Activated T-helper 2 cell treated with anti-CD3 and anti-CD28 coated beads, Interferon-gamma antibody, Interleukin-2, Interleukin-4, amounts not matched to agents 10 μg/mL and 5 μg/mL and 100 μg/mL, durations not matched to agents 14 hours and 24 hours and 36 hours (primary cell): Measurements from ENCODE around the gene DUSP11. TPM values are rescaled to one million over a fixed set of nuclear protein-coding genes. Genes with fewer than 3 reads are reported as not detected.

Experiments used
- DNase-seq: peaks from one replicate; pipeline ENCODE4 v3.0.0; 2021; ENCODE audit warnings: low spot score
- H3K27ac Mint-ChIP-seq: one replicate; pipeline ENCODE4 v1.8.0; 2021; ENCODE audit warnings: mixed read lengths
- H3K27me3 Mint-ChIP-seq: one replicate; pipeline ENCODE4 v1.8.0; 2021; ENCODE audit warnings: low read depth, mixed read lengths
- H3K36me3 Mint-ChIP-seq: one replicate; pipeline ENCODE4 v1.8.0; 2021; ENCODE audit warnings: low read depth, mixed read lengths
- H3K4me1 Mint-ChIP-seq: one replicate; pipeline ENCODE4 v1.8.0; 2021; ENCODE audit warnings: low read depth, mixed read lengths
- H3K4me3 Mint-ChIP-seq: one replicate; pipeline ENCODE4 v1.8.0; 2021; ENCODE audit warnings: low read depth, mild to moderate bottlenecking, moderate library complexity, mixed read lengths
- H3K9me3 Mint-ChIP-seq: one replicate; pipeline ENCODE4 v1.8.0; 2021; ENCODE audit warnings: mixed read lengths
- intact Hi-C: fragments of 100-400 bp; cut with micrococcal nuclease; formaldehyde crosslinking; loops from one replicate; pipeline ENCODE4 v1.15.1; 2023
- total RNA-seq: library from RNA; stranded (reverse); gene quantifications from 2 replicates; pipeline ENCODE4 v1.2.3, GENCODE V29; 2022

Gene DUSP11
- 35.2 and 40.1 TPM in 2 replicates for total RNA-seq

DNA sequence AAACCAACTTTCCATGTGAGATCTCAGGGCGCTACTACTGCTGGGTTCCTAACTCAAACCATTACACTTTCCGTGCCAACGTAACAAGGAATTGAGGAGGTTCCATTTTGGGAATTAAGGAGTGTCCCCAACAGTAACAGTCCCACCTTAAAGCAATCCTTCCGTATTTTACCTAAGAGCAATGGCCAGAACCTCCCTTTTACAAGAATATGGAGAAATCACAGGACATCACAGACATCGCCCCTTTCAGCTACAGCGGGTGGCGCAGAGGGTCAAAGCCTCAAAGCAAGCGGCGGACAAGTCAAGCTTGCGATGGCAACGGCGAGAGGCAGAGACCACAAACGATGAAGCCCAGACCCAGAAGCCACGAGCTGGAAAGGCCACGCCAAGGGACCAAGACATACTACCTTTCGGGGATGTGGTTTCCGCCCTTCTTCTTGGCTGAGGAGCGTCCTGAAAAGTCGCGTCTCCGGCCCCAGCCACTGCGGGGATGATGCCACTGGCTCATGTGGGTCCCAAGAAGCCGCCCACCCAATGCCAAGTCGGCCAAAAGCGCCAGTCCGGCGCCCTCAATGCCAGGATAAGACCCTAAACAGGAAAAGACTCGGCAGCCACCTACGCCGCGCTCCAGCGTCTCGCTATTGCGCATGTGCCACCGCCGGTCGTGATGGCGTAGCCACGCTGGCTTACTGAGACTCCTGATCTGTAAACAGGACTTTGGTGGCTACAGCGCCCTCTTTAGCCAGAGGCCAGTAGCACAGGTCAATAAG is at the start of gene DUSP11:
Gene DUSP11 (minus strand): TSS at position 637 of the 770 bp plus-strand sequence. CDS start 129 bp downstream, at position 508.
- no peaks in the 10 kb centered on the region for H3K9me3 Mint-ChIP-seq
- peak; percentile 94 for DNase-seq
- peaks cover 29% of the 10 kb centered on the region for H3K36me3 Mint-ChIP-seq
- peak within 1 kb of the TSS; percentile 95 for H3K27ac Mint-ChIP-seq
- peaks cover 3% of the 10 kb centered on the region for H3K27me3 Mint-ChIP-seq
- peak within 1 kb of the TSS; percentile 91 for H3K4me3 Mint-ChIP-seq
- peaks cover 13% of the 10 kb centered on the region for H3K4me1 Mint-ChIP-seq
- intact Hi-C loops: loop anchor here (1.0 kb wide), 1 partner anchor 42 kb away; the partner anchor contains the start of gene TPRKB

DNA sequence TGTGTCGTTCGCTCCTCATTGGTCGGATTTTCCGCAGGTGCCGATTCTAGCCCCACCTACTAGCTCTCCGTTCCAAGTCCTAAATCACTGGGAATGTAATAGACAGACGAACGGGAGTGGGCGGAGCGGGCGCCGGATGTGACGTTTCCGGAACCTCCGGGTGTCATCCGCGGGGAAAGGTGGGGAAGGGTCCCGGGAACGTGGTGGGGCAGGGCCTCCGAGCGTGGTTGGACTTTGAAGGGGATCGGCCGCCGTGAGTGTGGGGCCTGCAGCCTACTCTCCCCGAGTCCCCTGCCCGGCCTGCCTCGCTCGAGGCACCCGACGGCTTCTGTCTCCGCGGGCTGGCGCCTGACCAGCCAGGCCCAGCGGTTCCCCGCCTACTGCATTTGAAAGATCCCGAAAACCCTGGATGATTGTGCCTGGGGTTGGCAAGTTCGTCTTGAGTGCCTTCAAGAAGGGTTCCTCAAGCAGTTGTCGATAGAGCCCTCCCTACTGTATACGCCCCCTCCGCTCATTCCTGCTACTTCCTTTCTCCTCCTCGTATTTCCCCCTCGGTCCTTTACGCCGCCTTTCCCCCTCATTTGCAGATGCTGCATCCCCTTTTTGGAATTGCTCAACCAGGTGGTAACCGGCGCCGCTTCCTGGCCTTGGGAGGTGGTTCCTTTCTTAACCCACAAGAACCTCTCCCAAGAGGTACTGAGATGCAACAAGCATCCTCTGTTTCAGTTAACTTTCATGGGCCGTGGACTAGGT is 49.1 kb upstream of the DUSP11 start, which contains the start of gene STAMBP:
Gene STAMBP (plus strand): TSS at position 144 of the 753 bp plus-strand sequence. CDS start 1,896 bp downstream, outside the sequence.
- peaks cover 44% of the 10 kb centered on the region for H3K4me1 Mint-ChIP-seq
- peak within 1 kb of the TSS; percentile 98 for H3K27ac Mint-ChIP-seq
- peak within 1 kb of the TSS; percentile 99 for H3K4me3 Mint-ChIP-seq
- H3K36me3 Mint-ChIP-seq: peaks cover 30% of the 10 kb centered on the region
- peak; percentile 89 for DNase-seq
- H3K27me3 Mint-ChIP-seq: peaks cover 3% of the 10 kb centered on the region
- intact Hi-C loops: loop anchor here (1.0 to 2.0 kb wide), 5 partner anchors 92 to 370 kb away; partner anchors contain the start of genes BOLA3, DGUOK, MTHFD2 and TPRKB
- H3K9me3 Mint-ChIP-seq: peaks cover 4% of the 10 kb centered on the region

DNA sequence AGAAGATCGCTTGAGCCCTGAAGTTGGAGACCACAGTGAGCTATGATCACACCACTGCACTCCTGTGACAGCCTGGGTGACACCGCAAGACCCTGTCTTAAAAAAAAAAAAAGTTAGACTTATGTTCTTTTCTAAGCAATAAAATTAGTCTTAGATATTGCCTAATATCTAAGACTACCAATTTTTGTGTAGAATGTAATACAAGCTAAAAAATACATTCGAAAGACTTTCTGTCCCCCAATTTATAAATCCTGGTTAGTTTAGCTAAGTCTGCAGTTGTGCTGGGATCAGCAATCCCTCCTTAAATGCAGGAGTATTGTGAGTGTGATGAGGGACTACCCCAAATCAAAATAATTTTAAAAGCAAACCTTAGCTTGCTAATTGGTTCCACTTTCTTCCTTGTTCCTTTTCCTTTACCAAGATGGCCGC is 48.5 kb upstream of the DUSP11 start:
- Mint-ChIP-seq H3K27ac (peak overlapping the region; percentile 98), H3K9me3 (peaks cover 4% of the 10 kb centered on the region), H3K27me3 (peaks cover 3% of the 10 kb centered on the region), H3K4me3 (peak overlapping the region; percentile 99), H3K4me1 (peaks cover 44% of the 10 kb centered on the region), H3K36me3 (peaks cover 25% of the 10 kb centered on the region)
- no peak for DNase-seq
- intact Hi-C loops: loop anchor here (1.0 to 2.0 kb wide), 4 partner anchors 91 to 370 kb away; partner anchors contain the start of genes DGUOK, MTHFD2 and TPRKB

DNA sequence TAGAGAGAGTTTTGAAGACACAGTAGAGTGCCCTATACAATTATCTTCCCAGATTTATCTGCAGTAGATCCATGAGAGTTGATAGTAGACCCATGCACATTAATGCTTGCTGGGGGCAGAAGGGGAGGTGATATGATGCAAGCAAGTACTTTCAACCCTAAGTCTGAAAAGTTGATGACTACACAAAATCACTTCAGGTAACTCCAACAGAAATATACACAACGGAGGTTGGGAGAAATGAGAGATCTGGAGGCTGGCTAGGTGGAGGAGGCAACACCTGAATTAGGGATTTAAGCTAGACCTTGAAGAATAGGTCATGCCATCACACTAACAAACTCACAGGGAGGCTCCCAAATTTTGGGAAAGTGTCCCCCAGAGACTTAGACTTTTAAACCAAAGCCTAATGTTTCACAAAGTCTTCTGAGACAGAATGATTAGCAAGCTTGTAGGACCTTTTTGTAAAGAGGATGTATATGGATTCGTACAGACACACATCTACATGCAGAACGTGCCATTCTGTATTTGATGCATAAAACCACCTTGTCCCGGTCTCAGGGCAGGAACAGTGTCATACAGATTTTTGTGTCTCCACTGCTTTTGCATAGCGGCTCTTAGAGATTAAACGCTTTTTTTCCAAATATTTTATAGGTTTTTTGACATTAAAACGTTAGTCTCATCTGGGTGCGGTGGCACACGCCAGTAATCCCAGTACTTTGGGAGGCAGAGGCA is 47.9 kb upstream of the DUSP11 start:
- H3K9me3 Mint-ChIP-seq: peaks cover 4% of the 10 kb centered on the region
- H3K4me1 Mint-ChIP-seq: peaks cover 47% of the 10 kb centered on the region
- peak overlapping the region; percentile 99 for H3K4me3 Mint-ChIP-seq
- peak overlapping the region; percentile 68 for H3K27ac Mint-ChIP-seq
- DNase-seq: no peak
- intact Hi-C loops: loop anchor here (1.0 to 2.0 kb wide), 4 partner anchors 91 to 371 kb away; partner anchors contain the start of genes DGUOK, MTHFD2 and TPRKB
- H3K27me3 Mint-ChIP-seq: peaks cover 3% of the 10 kb centered on the region
- H3K36me3 Mint-ChIP-seq: peaks cover 20% of the 10 kb centered on the region

DNA sequence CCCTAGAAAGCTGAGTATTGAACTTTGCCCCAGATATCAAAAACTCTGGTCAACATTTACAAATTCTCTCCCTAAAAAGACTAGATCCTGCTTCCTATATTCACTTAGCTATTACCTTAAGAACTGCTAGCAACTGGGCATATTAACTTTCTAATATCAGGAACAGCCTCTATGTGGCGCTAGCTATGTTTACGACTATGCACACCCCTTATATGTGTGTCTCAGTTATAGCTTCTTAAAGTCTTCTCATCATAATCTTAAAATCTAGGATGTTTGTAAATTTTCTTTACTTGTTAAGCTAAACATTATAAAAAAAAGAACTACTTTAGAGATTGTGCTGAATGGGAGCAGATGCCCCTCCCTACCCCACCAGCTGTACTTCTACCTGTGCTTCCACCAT is 47.1 kb upstream of the DUSP11 start:
- DNase-seq: no peak
- Mint-ChIP-seq H3K9me3 (no peaks in the 10 kb centered on the region), H3K27me3 (peaks cover 3% of the 10 kb centered on the region), H3K27ac (no peak overlapping the region), H3K4me1 (peaks cover 44% of the 10 kb centered on the region), H3K4me3 (peak overlapping the region; percentile 77), H3K36me3 (peaks cover 12% of the 10 kb centered on the region)
- intact Hi-C loops: no loop called here

GRCh38 chr2:73825408-73825807 is 45.5 kb upstream of the DUSP11 start:
- intact Hi-C loops: no loop called here
- Mint-ChIP-seq H3K4me1 (peaks cover 47% of the 10 kb centered on the region), H3K4me3 (no peak overlapping the region), H3K27ac (no peak overlapping the region), H3K9me3 (no peaks in the 10 kb centered on the region), H3K36me3 (no peaks in the 10 kb centered on the region), H3K27me3 (peaks cover 3% of the 10 kb centered on the region)
- DNase-seq: no peak

DNA sequence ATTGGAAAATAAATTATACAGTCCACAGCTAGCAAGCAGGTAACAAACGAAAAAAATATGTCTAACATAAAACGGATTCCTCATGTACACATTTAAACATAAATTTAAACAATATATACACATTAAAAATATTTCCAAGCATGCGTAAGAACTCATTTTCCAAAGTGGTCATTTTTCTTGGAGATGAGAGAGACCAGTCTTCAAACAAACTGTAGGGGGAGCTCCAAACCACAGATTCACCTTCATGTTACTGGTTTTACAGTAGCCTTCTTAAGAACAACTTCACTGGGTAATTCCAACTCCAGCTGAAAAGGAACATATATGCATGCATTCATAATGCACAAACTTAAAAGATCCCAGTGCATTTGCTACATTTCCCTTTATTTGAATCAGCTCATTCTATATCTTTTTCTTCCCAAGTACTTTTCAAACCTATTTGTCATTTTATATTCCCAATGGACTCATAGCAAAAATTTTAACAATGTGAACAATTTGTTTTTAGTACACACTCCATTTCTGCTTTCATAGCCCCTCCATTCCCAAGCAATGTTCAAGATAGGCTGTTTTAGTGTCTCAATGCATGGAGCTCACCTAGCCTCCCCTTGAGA is 44.1 kb upstream of the DUSP11 start:
- Mint-ChIP-seq H3K4me3 (no peak overlapping the region), H3K4me1 (peaks cover 35% of the 10 kb centered on the region), H3K27ac (no peak overlapping the region), H3K27me3 (peaks cover 3% of the 10 kb centered on the region), H3K9me3 (no peaks in the 10 kb centered on the region), H3K36me3 (no peaks in the 10 kb centered on the region)
- intact Hi-C loops: loop anchor here (1.0 kb wide), 1 partner anchor 163 kb away; no protein-coding TSS in a partner anchor
- DNase-seq: no peak

DNA sequence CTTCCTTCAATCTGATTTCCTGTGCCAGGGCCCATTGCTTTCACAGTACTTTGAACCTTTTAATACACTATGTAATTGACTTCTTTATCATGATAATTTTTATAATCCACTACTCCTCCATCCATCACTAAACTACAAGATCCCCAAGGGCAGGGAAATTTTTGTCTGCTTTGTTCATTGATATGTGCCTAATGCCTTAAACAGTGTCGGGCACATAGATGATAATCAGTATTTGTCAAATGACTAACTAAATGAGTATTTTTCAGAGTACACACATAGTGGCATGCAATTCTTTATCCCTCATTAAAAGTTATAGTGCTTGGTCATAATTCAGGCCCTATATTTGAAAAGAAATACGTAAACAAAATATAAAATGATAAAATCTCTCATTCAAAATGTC is 43.5 kb upstream of the DUSP11 start:
- no peak overlapping the region for H3K27ac Mint-ChIP-seq
- intact Hi-C loops: no loop called here
- H3K4me1 Mint-ChIP-seq: peaks cover 32% of the 10 kb centered on the region

DNA sequence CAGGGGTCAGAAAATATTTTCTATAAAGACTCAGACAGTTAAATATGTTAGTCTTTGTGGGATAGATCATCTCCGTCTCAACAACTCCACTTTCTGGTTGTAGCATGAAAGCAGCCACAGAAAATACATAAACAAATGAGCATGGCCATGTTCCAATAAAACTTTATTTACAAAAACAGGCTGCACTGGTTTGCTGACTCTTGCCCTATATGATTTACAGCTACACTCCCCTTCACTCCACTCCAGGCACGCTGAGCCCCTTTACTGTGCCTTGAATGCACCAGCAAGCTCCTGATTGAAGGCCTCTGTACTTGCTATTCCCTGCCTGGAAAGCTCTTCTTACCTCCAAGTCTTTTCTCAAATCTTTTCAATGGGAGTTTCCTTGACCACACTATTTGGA is 43.1 kb upstream of the DUSP11 start:
- Mint-ChIP-seq H3K4me1 (peaks cover 32% of the 10 kb centered on the region), H3K27me3 (peaks cover 3% of the 10 kb centered on the region), H3K27ac (no peak overlapping the region), H3K36me3 (no peaks in the 10 kb centered on the region), H3K9me3 (no peaks in the 10 kb centered on the region), H3K4me3 (no peak overlapping the region)
- intact Hi-C loops: no loop called here
- no peak for DNase-seq

More for the DNA sequence above, 43.5 kb upstream of the DUSP11 start:
- Mint-ChIP-seq H3K36me3 (no peaks in the 10 kb centered on the region), H3K4me3 (no peak overlapping the region), H3K9me3 (no peaks in the 10 kb centered on the region), H3K27me3 (peaks cover 3% of the 10 kb centered on the region)
- no peak for DNase-seq

DNA sequence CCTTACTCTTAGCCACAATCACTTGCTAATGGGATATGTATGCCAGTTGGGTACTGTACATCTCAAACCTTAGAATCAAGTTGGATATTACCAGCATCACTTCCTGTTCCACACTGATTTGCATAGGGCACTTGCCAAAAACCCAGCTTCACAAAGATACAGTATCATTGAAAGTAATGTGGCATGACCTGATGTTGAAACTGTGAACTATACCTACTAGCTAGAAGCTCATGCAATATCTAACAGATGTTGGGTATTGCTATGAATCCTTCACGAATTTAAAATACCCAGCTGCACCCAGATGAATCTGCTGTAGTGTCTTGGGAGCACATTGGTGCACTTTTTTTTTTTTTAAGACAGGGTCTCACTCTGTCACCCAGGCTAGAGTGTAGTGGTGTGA is 42.4 kb upstream of the DUSP11 start:
- DNase-seq: no peak
- no peaks in the 10 kb centered on the region for H3K9me3 Mint-ChIP-seq
- peaks cover 27% of the 10 kb centered on the region for H3K4me1 Mint-ChIP-seq
- no peak overlapping the region for H3K4me3 Mint-ChIP-seq
- no peaks in the 10 kb centered on the region for H3K36me3 Mint-ChIP-seq
- intact Hi-C loops: no loop called here
- peaks cover 3% of the 10 kb centered on the region for H3K27me3 Mint-ChIP-seq
- H3K27ac Mint-ChIP-seq: no peak overlapping the region

GRCh38 chr2:73821669-73822068 is 41.8 kb upstream of the DUSP11 start:
- Mint-ChIP-seq H3K4me1 (peaks cover 25% of the 10 kb centered on the region), H3K27me3 (peaks cover 3% of the 10 kb centered on the region), H3K9me3 (no peaks in the 10 kb centered on the region), H3K27ac (peak overlapping the region; percentile 77), H3K36me3 (no peaks in the 10 kb centered on the region), H3K4me3 (no peak overlapping the region)
- no peak for DNase-seq
- intact Hi-C loops: no loop called here

GRCh38 chr2:73821227-73821626 is 41.3 kb upstream of the DUSP11 start:
- peaks cover 3% of the 10 kb centered on the region for H3K27me3 Mint-ChIP-seq
- no peak overlapping the region for H3K4me3 Mint-ChIP-seq
- H3K4me1 Mint-ChIP-seq: peaks cover 25% of the 10 kb centered on the region
- H3K36me3 Mint-ChIP-seq: no peaks in the 10 kb centered on the region
- DNase-seq: no peak
- H3K27ac Mint-ChIP-seq: peak overlapping the region; percentile 77
- intact Hi-C loops: no loop called here
- H3K9me3 Mint-ChIP-seq: no peaks in the 10 kb centered on the region
